ENCODE measurements around the gene EPB41L4A.

EPB41L4A gene

GRCh38 chr5:112312295-112313275 lies 106.5 kb downstream of the EPB41L4A start:
- TF ChIP-seq JUND (IDR thresholded peaks at IDR 0.05; ENCODE audit: low read depth) = no peak
- no peak for DNase-seq (ENCODE audit: low read depth in 1 of 2, low spot score in 1 of 2)
- in situ Hi-C loops (cut with HindIII; ENCODE audit: low pct_unique_long_range_greater_than_20kb, low sequenced_read_pairs) = no loop called here

- TF ChIP-seq JUND (IDR thresholded peaks at IDR 0.05; ENCODE audit: low read depth) = no peak
- in situ Hi-C loops (cut with HindIII; ENCODE audit: low pct_unique_long_range_greater_than_20kb, low sequenced_read_pairs) = no loop called here
- DNase-seq (ENCODE audit: low read depth in 1 of 2, low spot score in 1 of 2) = no peak
Observed at GRCh38 chr5:112310746-112311145, 108.3 kb downstream of the EPB41L4A start.

- TF ChIP-seq JUND (IDR thresholded peaks at IDR 0.05; ENCODE audit: low read depth) = no peak
- in situ Hi-C loops (cut with HindIII; ENCODE audit: low pct_unique_long_range_greater_than_20kb, low sequenced_read_pairs) = no loop called here
- DNase-seq (ENCODE audit: low read depth in 1 of 2, low spot score in 1 of 2) = no peak
Observed at GRCh38 chr5:112308608-112309007, 110.5 kb downstream of the EPB41L4A start.

GRCh38 chr5:112306956-112307355 lies 112.1 kb downstream of the EPB41L4A start:
- no peak for DNase-seq (ENCODE audit: low read depth in 1 of 2, low spot score in 1 of 2)
- no peak for TF ChIP-seq JUND (IDR thresholded peaks at IDR 0.05; ENCODE audit: low read depth)
- in situ Hi-C loops (cut with HindIII; ENCODE audit: low pct_unique_long_range_greater_than_20kb, low sequenced_read_pairs) = no loop called here

GRCh38 chr5:112304743-112305142 lies 114.3 kb downstream of the EPB41L4A start:
- DNase-seq (ENCODE audit: low read depth in 1 of 2, low spot score in 1 of 2) = no peak
- no peak for TF ChIP-seq JUND (IDR thresholded peaks at IDR 0.05; ENCODE audit: low read depth)
- in situ Hi-C loops (cut with HindIII; ENCODE audit: low pct_unique_long_range_greater_than_20kb, low sequenced_read_pairs) = no loop called here

- in situ Hi-C loops (cut with HindIII; ENCODE audit: low pct_unique_long_range_greater_than_20kb, low sequenced_read_pairs) = no loop called here
- no peak for TF ChIP-seq JUND (IDR thresholded peaks at IDR 0.05; ENCODE audit: low read depth)
Observed at GRCh38 chr5:112303685-112304084, 115.4 kb downstream of the EPB41L4A start.

GRCh38 chr5:112294126-112294525 lies 125.0 kb downstream of the EPB41L4A start:
- in situ Hi-C loops (cut with HindIII; ENCODE audit: low pct_unique_long_range_greater_than_20kb, low sequenced_read_pairs) = no loop called here
- TF ChIP-seq JUND (IDR thresholded peaks at IDR 0.05; ENCODE audit: low read depth) = no peak
- no peak for DNase-seq (ENCODE audit: low read depth in 1 of 2, low spot score in 1 of 2)

More at GRCh38 chr5:112303685-112304084, 115.4 kb downstream of the EPB41L4A start:
- no peak for DNase-seq (ENCODE audit: low read depth in 1 of 2, low spot score in 1 of 2)

- in situ Hi-C loops (cut with HindIII; ENCODE audit: low pct_unique_long_range_greater_than_20kb, low sequenced_read_pairs) = no loop called here
- DNase-seq (ENCODE audit: low read depth in 1 of 2, low spot score in 1 of 2) = no peak
- no peak for TF ChIP-seq JUND (IDR thresholded peaks at IDR 0.05; ENCODE audit: low read depth)
Observed at GRCh38 chr5:112293587-112293986, 125.5 kb downstream of the EPB41L4A start.

- no peak for DNase-seq (ENCODE audit: low read depth in 1 of 2, low spot score in 1 of 2)
- no peak for TF ChIP-seq JUND (IDR thresholded peaks at IDR 0.05; ENCODE audit: low read depth)
- in situ Hi-C loops (cut with HindIII; ENCODE audit: low pct_unique_long_range_greater_than_20kb, low sequenced_read_pairs) = no loop called here
Observed at GRCh38 chr5:112290691-112291090, 128.4 kb downstream of the EPB41L4A start.

GRCh38 chr5:112289465-112289864 lies 129.6 kb downstream of the EPB41L4A start:
- TF ChIP-seq JUND (IDR thresholded peaks at IDR 0.05; ENCODE audit: low read depth) = no peak
- peak in 1 of 2 experiments; percentile 45 for DNase-seq (ENCODE audit: low read depth in 1 of 2, low spot score in 1 of 2)
- in situ Hi-C loops (cut with HindIII; ENCODE audit: low pct_unique_long_range_greater_than_20kb, low sequenced_read_pairs) = no loop called here

- in situ Hi-C loops (cut with HindIII; ENCODE audit: low pct_unique_long_range_greater_than_20kb, low sequenced_read_pairs) = no loop called here
- no peak for TF ChIP-seq JUND (IDR thresholded peaks at IDR 0.05; ENCODE audit: low read depth)
- DNase-seq (ENCODE audit: low read depth in 1 of 2, low spot score in 1 of 2) = no peak
Observed at GRCh38 chr5:112283943-112284929, 134.8 kb downstream of the EPB41L4A start.

GRCh38 chr5:112283034-112283582 lies 136.0 kb downstream of the EPB41L4A start:
- TF ChIP-seq JUND (IDR thresholded peaks at IDR 0.05; ENCODE audit: low read depth) = no peak
- no peak for DNase-seq (ENCODE audit: low read depth in 1 of 2, low spot score in 1 of 2)
- in situ Hi-C loops (cut with HindIII; ENCODE audit: low pct_unique_long_range_greater_than_20kb, low sequenced_read_pairs) = no loop called here
